ENCODE data around the gene EEF1AKMT1.

- TF ChIP-seq CTCF (IDR thresholded peaks at IDR 0.05; ENCODE audit: low read depth, low read length, missing input control) (no peak), SP1 (IDR thresholded peaks at IDR 0.05) (no peak), ZBTB33 (IDR thresholded peaks at IDR 0.05) (no peak)
These were observed 58.4 kb downstream of the EEF1AKMT1 start for GRCh38 chr13:20715330-20715712.

Data from liver (tissue), 3 donors.